ENCODE data around the gene CDPF1. TPM values are rescaled to one million over a fixed set of nuclear protein-coding genes. Genes with fewer than 3 reads are reported as not detected.

CDPF1 gene
- total and polyA plus RNA-seq, 2 of the 13 experiments (the other 11 are each of a cell fraction or from before 2014, with no cell fraction given) = 5.2 to 8.1 TPM

- FAIRE-seq (no peak), ATAC-seq (no peak), DNase-seq (ENCODE audit: low spot score) (no peak)
- CTCF ChIA-PET (ENCODE audit: low intra/inter-chr PET ratio, low total read pairs) = no interaction called here
- Histone ChIP-seq H3K36me3 (replicated peaks in 1 of 2; ENCODE audit: control insufficient read depth in 1 of 2, insufficient read depth in 2 of 2, low read length in 2 of 2) (peaks cover 24 to 47% of the 10 kb centered on the region in 2 experiments), H3K9ac (ENCODE audit: insufficient read depth, low read depth, low read length) (no peak overlapping the region), H3K27me3 (ENCODE audit: control insufficient read depth in 1 of 2, insufficient read depth in 2 of 2, low read length in 2 of 2) (no peaks in the 10 kb centered on the region; a peak in 1 of 5 replicates), H3K27ac (ENCODE audit: extremely low read length, insufficient read depth, low read length) (no peak overlapping the region), H3K4me2 (ENCODE audit: low read depth, low read length) (no peak overlapping the region), H3K9me3 (ENCODE audit: low read length) (no peaks in the 10 kb centered on the region), H3K4me3 (replicated peaks in 1 of 3; ENCODE audit: insufficient read depth in 1 of 3, low read depth in 2 of 3, low read length in 3 of 3) (no peak overlapping the region), H4K20me1 (ENCODE audit: insufficient read depth, low read length) (no peaks in the 10 kb centered on the region), H3K79me2 (ENCODE audit: insufficient read depth, low read length) (peaks cover 5% of the 10 kb centered on the region), H2AFZ (ENCODE audit: low read length) (no peak overlapping the region), H3K4me1 (ENCODE audit: insufficient read depth, low read length) (peaks cover 16% of the 10 kb centered on the region)
- BruUV-seq (replicated peaks) = no TSS peak
- intact Hi-C loops (cut with micrococcal nuclease; ENCODE audit: unreplicated experiment) = no loop called here
- POLR2A ChIA-PET = no interaction called here
- in situ Hi-C loops (cut with HindIII; ENCODE audit: extremely low pct_ligation_motif_present, low pct_unique_long_range_greater_than_20kb) = no loop called here
- no peak for TF ChIP-seq ZNF660 (CRISPR knock-in tag; IDR thresholded peaks at IDR 0.05; ENCODE audit: borderline replicate concordance, low read depth)
- no peak for TF ChIP-seq ZNF367 (CRISPR knock-in tag; IDR thresholded peaks at IDR 0.05; ENCODE audit: borderline replicate concordance)
- TF ChIP-seq CERS6 (CRISPR knock-in tag; IDR thresholded peaks at IDR 0.05) = no peak
- no peak for TF ChIP-seq TEAD3 (CRISPR knock-in tag; optimal IDR thresholded peaks at IDR 0.05; ENCODE audit: borderline replicate concordance)
- TF ChIP-seq MIER3 (CRISPR knock-in tag; IDR thresholded peaks at IDR 0.05; ENCODE audit: borderline replicate concordance) = no peak
- no peak for TF ChIP-seq ZNF460 (CRISPR knock-in tag; IDR thresholded peaks at IDR 0.05; ENCODE audit: borderline replicate concordance)
- no peak for TF ChIP-seq USF2 (IDR thresholded peaks at IDR 0.05; ENCODE audit: low read depth, low read length)
- no peak for TF ChIP-seq USF2 (CRISPR knock-in tag; IDR thresholded peaks at IDR 0.05; ENCODE audit: borderline replicate concordance)
- WGBS (ENCODE audit: low lambda C conversion rate) = 100% methylated on average over 5 of the region's 14 CpGs
These were observed 42.6 kb upstream of the CDPF1 start for GRCh38 chr22:46292732-46293131.

Measured in HepG2 (cell line).